HepG2 (cell line): ENCODE results near the gene TM2D3. TPM values are rescaled to one million over a fixed set of nuclear protein-coding genes. Genes with fewer than 3 reads are reported as not detected.

Experiments used
- ATAC-seq: fragments of 200-7000 bp; cut with Tn5 transposase; 3 replicates; pipeline ENCODE4 v1.9.1; 2020; ENCODE audit warnings: mild to moderate bottlenecking, moderate library complexity
- BruUV-seq: library from RNA; stranded (reverse); fragments of 400-500 nt; replicated peaks from 2 replicates; lab custom pipeline; 2021; lab: Mats Ljungman, UMichigan
- CTCF ChIA-PET: fragments of 300-600 bp; formaldehyde crosslinking; extraction: SDS; loops from one replicate; lab custom pipeline; 2021; ENCODE audit warnings: low total read pairs, inconsistent platforms, low intra/inter-chr PET ratio; lab: Yijun Ruan, JAX
- POLR2A ChIA-PET: fragments of 350-600 bp; sonication (Branson Sonifier 250); formaldehyde crosslinking; loops from one replicate; lab custom pipeline; 2020; ENCODE audit warnings: antibody characterized with exemption, inconsistent platforms; lab: Yijun Ruan, JAX
- DNase-seq: peaks from one replicate; pipeline ENCODE4 v3.0.0-alpha.2; 2015; ENCODE audit warnings: low spot score
- FAIRE-seq: peaks from 3 replicates; lab custom pipeline; 2011; peaks lifted over from hg19 to GRCh38; lab: Jason Lieb, UNC
- H2AFZ ChIP-seq: one replicate; pipeline ENCODE4 v1.6.1; 2011; ENCODE audit warnings: low read length, inconsistent platforms
- H3K27ac ChIP-seq: fragments of 300-600 bp; 3 replicates; pipeline ENCODE4 v1.8.0; 2011; ENCODE audit warnings: mixed run types, mild to moderate bottlenecking, mixed read lengths, low read length, inconsistent platforms; ENCODE audit not compliant: insufficient read depth; ENCODE audit errors: extremely low read length
- H3K27me3 ChIP-seq, 2 experiments: fragments of 200-600 bp in 1 of 2; 2 replicates in 1 of 2; 3 replicates in 1 of 2; pipeline versions ENCODE4 v1.6.0 to v1.8.0; 2011; ENCODE audit warnings: low read length in 2 of 2, mild to moderate bottlenecking in 2 of 2, moderate library complexity in 2 of 2, inconsistent platforms in 1 of 2; ENCODE audit not compliant: insufficient read depth in 2 of 2, control insufficient read depth in 1 of 2
- H3K36me3 ChIP-seq, 2 experiments: fragments of 200-600 bp in 1 of 2; replicated peaks in 1 of 2; 2 replicates in 1 of 2; 3 replicates in 1 of 2; pipeline versions ENCODE4 v1.5.1 to v1.8.0; 2011; ENCODE audit warnings: low read length in 2 of 2, inconsistent platforms in 1 of 2; ENCODE audit not compliant: insufficient read depth in 2 of 2, control insufficient read depth in 1 of 2
- H3K4me1 ChIP-seq: 2 replicates; pipeline ENCODE4 v1.5.1; 2012; ENCODE audit warnings: low read length, inconsistent platforms; ENCODE audit not compliant: insufficient read depth
- H3K4me2 ChIP-seq: 2 replicates; pipeline ENCODE4 v1.6.0; 2011; ENCODE audit warnings: low read depth, low read length, inconsistent platforms
- H3K4me3 ChIP-seq, 3 experiments: fragments of 200-600 bp in 1 of 3; sonication (generic), shearing (Covaris generic) in 1 of 3; replicated peaks in 1 of 3; 2 replicates each; pipeline ENCODE4 v1.5.1; 2011 to 2016; ENCODE audit warnings: low read length in 3 of 3, inconsistent platforms in 2 of 3, low read depth in 2 of 3, mild to moderate bottlenecking in 2 of 3, control low read depth in 1 of 3, mixed read lengths in 1 of 3; ENCODE audit not compliant: insufficient read depth in 1 of 3
- H3K79me2 ChIP-seq: one replicate; pipeline ENCODE4 v1.6.1; 2011; ENCODE audit warnings: low read length, inconsistent platforms; ENCODE audit not compliant: insufficient read depth
- H3K9ac ChIP-seq: 2 replicates; pipeline ENCODE4 v1.6.0; 2011; ENCODE audit warnings: mild to moderate bottlenecking, low read depth, low read length, inconsistent platforms; ENCODE audit not compliant: insufficient read depth
- H3K9me3 ChIP-seq: 2 replicates; pipeline ENCODE4 v1.5.1; 2012; ENCODE audit warnings: mild to moderate bottlenecking, low read length
- H4K20me1 ChIP-seq: 2 replicates; pipeline ENCODE4 v1.6.0; 2011; ENCODE audit warnings: inconsistent platforms, mild to moderate bottlenecking, low read length, moderate library complexity; ENCODE audit not compliant: insufficient read depth
- ARID2 ChIP-seq: sonication (generic); formaldehyde crosslinking; IDR thresholded peaks from 2 replicates; pipeline ENCODE4 v1.8.1; 2022; ENCODE audit warnings: mild to moderate bottlenecking, missing genetic modification reagents, borderline replicate concordance
- DZIP1 ChIP-seq: sonication (generic); formaldehyde crosslinking; IDR thresholded peaks from 2 replicates; pipeline ENCODE4 v1.5.0; 2020; ENCODE audit warnings: mild to moderate bottlenecking, missing genetic modification reagents
- MED8 ChIP-seq: sonication (generic); formaldehyde crosslinking; IDR thresholded peaks from 2 replicates; pipeline ENCODE4 v1.8.1; 2023; ENCODE audit warnings: mild to moderate bottlenecking, missing genetic modification reagents; ENCODE audit not compliant: insufficient replicate concordance
- MTA1 ChIP-seq: sonication (generic); formaldehyde crosslinking; IDR thresholded peaks from 2 replicates; pipeline ENCODE4 v1.4.0; 2020; ENCODE audit warnings: missing genetic modification reagents, mild to moderate bottlenecking, borderline replicate concordance
- NR1H2 ChIP-seq: sonication (generic); formaldehyde crosslinking; IDR thresholded peaks from 2 replicates; pipeline ENCODE4 v1.8.1; 2022; ENCODE audit warnings: low read depth, missing genetic modification reagents, borderline replicate concordance
- ZFY ChIP-seq: sonication (generic); formaldehyde crosslinking; IDR thresholded peaks from 2 replicates; pipeline ENCODE4 v1.4.0; 2020; ENCODE audit warnings: missing genetic modification reagents
- ZNF138 ChIP-seq: sonication (generic); formaldehyde crosslinking; IDR thresholded peaks from 2 replicates; pipeline ENCODE4 v1.5.0; 2020; ENCODE audit warnings: mild to moderate bottlenecking, low read depth, missing genetic modification reagents
- ZNF333 ChIP-seq: sonication (generic); formaldehyde crosslinking; IDR thresholded peaks from 2 replicates; pipeline ENCODE4 v1.4.0; 2020; ENCODE audit warnings: mild to moderate bottlenecking, missing genetic modification reagents, borderline replicate concordance
- ZNF335 ChIP-seq: sonication (generic); formaldehyde crosslinking; IDR thresholded peaks from 2 replicates; pipeline ENCODE4 v1.4.0; 2020; ENCODE audit warnings: missing genetic modification reagents
- ZNF646 ChIP-seq: sonication (generic); formaldehyde crosslinking; IDR thresholded peaks from 2 replicates; pipeline ENCODE4 v1.9.0; 2021; ENCODE audit warnings: mild to moderate bottlenecking, missing genetic modification reagents
- ZSCAN30 ChIP-seq: sonication (generic); formaldehyde crosslinking; IDR thresholded peaks from 2 replicates; pipeline ENCODE4 v1.5.0; 2020; ENCODE audit warnings: mild to moderate bottlenecking, missing genetic modification reagents
- ZUFSP ChIP-seq: sonication (generic); formaldehyde crosslinking; IDR thresholded peaks from 2 replicates; pipeline ENCODE4 v1.9.0; 2021; ENCODE audit warnings: missing genetic modification reagents, mild to moderate bottlenecking, borderline replicate concordance
- ZZZ3 ChIP-seq: sonication (generic); formaldehyde crosslinking; IDR thresholded peaks from 2 replicates; pipeline ENCODE4 v1.4.0; 2020; ENCODE audit warnings: missing genetic modification reagents, mild to moderate bottlenecking, borderline replicate concordance
- WGBS: methylation state at CpG from one replicate; pipeline ENCODE4 v1.1.6; 2017; ENCODE audit warnings: low lambda C conversion rate; 5-methylcytosine and 5-hydroxymethylcytosine counted together
- in situ Hi-C: cut with HindIII; loops from 2 replicates; pipeline ENCODE4 v1.10.0; 2017; ENCODE audit warnings: low pct_unique_long_range_greater_than_20kb; ENCODE audit not compliant: extremely low pct_ligation_motif_present
- intact Hi-C: fragments of 100-400 bp; cut with micrococcal nuclease; formaldehyde crosslinking; loops from one replicate; pipeline ENCODE4 v1.10.0; 2022; ENCODE audit not compliant: unreplicated experiment
- polyA plus RNA-seq, 8 experiments: library from polyadenylated mRNA; depleted of rRNA in 3 of 8; stranded (reverse) in 7 of 8; unstranded in 1 of 8; fragments of >200 nt; fragmentation: Illumina TruSeq in 4 of 8; extraction: Trizol in 4 of 8; gene quantifications; 2 replicates each; pipeline versions ENCODE4 v1.2.1 to v1.2.3, GENCODE V29; 2011 to 2016; ENCODE audit warnings: low read depth in 4 of 8, missing spikeins in 1 of 8, mixed read lengths in 1 of 8; ENCODE audit not compliant: insufficient read depth in 1 of 8
- total RNA-seq, 5 experiments: library from RNA; depleted of rRNA; stranded (reverse); fragments of >200 nt; fragmentation: Illumina TruSeq; extraction: Trizol; gene quantifications; 2 replicates each; pipeline ENCODE4 v1.2.3, GENCODE V29; 2016; ENCODE audit warnings: low read depth in 1 of 5

Gene TM2D3
- total and polyA plus RNA-seq, 2 of the 13 experiments (the other 11 are each of a cell fraction or from before 2014, with no cell fraction given) = 31.1 to 72.7 TPM

GRCh38 chr15:101662203-101662602 is 10.0 kb upstream of the TM2D3 start:
- Histone ChIP-seq H3K4me1 (peaks cover 15% of the 10 kb centered on the region), H3K79me2 (no peaks in the 10 kb centered on the region), H3K4me2 (no peak overlapping the region), H3K36me3 (peaks cover 2 to 17% of the 10 kb centered on the region in 2 experiments; a peak in 3 of 5 replicates), H3K4me3 (no peak overlapping the region), H3K27me3 (no peaks in the 10 kb centered on the region), H2AFZ (no peak overlapping the region), H3K27ac (no peak overlapping the region), H4K20me1 (no peaks in the 10 kb centered on the region), H3K9me3 (no peaks in the 10 kb centered on the region), H3K9ac (no peak overlapping the region)
- 100% methylated on average over 1 of the region's 1 CpG for WGBS
- no peak for TF ChIP-seq ZSCAN30 (CRISPR knock-in tag)
- TF ChIP-seq ZNF333 = no peak
- TF ChIP-seq ZNF335 = no peak
- TF ChIP-seq ZZZ3 (CRISPR knock-in tag) = no peak
- no peak for TF ChIP-seq MTA1 (CRISPR knock-in tag)
- TF ChIP-seq MED8 (CRISPR knock-in tag) = no peak
- no peak for TF ChIP-seq NR1H2 (CRISPR knock-in tag)
- TF ChIP-seq ZNF138 = no peak
- no peak for TF ChIP-seq ZNF646 (CRISPR knock-in tag)
- TF ChIP-seq DZIP1 = no peak
- no peak for TF ChIP-seq ZFY (CRISPR knock-in tag)
- no peak for TF ChIP-seq ARID2 (CRISPR knock-in tag)
- no peak for TF ChIP-seq ZUFSP (CRISPR knock-in tag)
- CTCF ChIA-PET = no interaction called here
- BruUV-seq = no TSS peak
- FAIRE-seq (no peak), ATAC-seq (no peak), DNase-seq (no peak)
- intact Hi-C loops = no loop called here
- in situ Hi-C loops = no loop called here
- POLR2A ChIA-PET = no interaction called here
